Measurements from ENCODE around the gene CATSPER1.

CATSPER1 gene

GRCh38 chr11:66015454-66015881, 10.8 kb downstream of the CATSPER1 start:
- Histone ChIP-seq H3K4me1 (ENCODE audit: control insufficient read depth in 2 of 2, insufficient read depth in 1 of 2, low read depth in 1 of 2, low read length in 2 of 2) (peaks cover 3 to 4% of the 10 kb centered on the region in 2 donors), H3K27me3 (ENCODE audit: control insufficient read depth in 3 of 3, insufficient read depth in 3 of 3, low read depth in 1 of 3, low read length in 3 of 3) (peaks cover 0 to 69% (median 20%) of the 10 kb centered on the region in 3 experiments), H3K23ac (ENCODE audit: low read depth, low read length, poor library complexity) (peak overlapping the region; percentile 31), H2BK12ac (ENCODE audit: low read length) (no peak overlapping the region), H3K18ac (ENCODE audit: low read length) (no peak overlapping the region), H2AFZ (ENCODE audit: low read length) (no peak overlapping the region), H2BK5ac (ENCODE audit: low read length) (no peak overlapping the region), H3K4me2 (ENCODE audit: insufficient read depth, low read length, poor library complexity, severe bottlenecking) (no peak overlapping the region), H3K36me3 (replicated peaks in 1 of 2; ENCODE audit: control insufficient read depth in 2 of 2, insufficient read depth in 2 of 2, low read length in 2 of 2) (no peaks in the 10 kb centered on the region), H3K4me3 (ENCODE audit: low read length in 2 of 2) (no peak overlapping the region), H3K27ac (replicated peaks; ENCODE audit: low read length) (no peak overlapping the region), H4K8ac (ENCODE audit: low read depth, low read length) (no peak overlapping the region), H3K4ac (ENCODE audit: low read length) (no peak overlapping the region), H2BK120ac (ENCODE audit: low read depth, low read length) (peak overlapping the region; percentile 31), H2AK5ac (ENCODE audit: low read depth, low read length) (peak overlapping the region; percentile 56), H4K91ac (ENCODE audit: low read depth, low read length, poor library complexity) (no peak overlapping the region), H3K79me1 (ENCODE audit: low read depth, low read length) (no peaks in the 10 kb centered on the region), H3K9ac (ENCODE audit: low read depth, low read length, poor library complexity) (no peak overlapping the region), H2BK15ac (ENCODE audit: low read length) (peak overlapping the region; percentile 75), H3K14ac (ENCODE audit: low read length) (no peak overlapping the region), H3K9me3 (replicated peaks in 1 of 2; ENCODE audit: control insufficient read depth in 2 of 2, insufficient read depth in 1 of 2, low read depth in 1 of 2, low read length in 2 of 2) (peaks cover 0 to 2% of the 10 kb centered on the region in 2 donors)
- no peak for DNase-seq (ENCODE audit: low spot score)
- no CpG with 5 or more reads among the region's 7 CpGs for WGBS, 2 donors (ENCODE audit: extremely low coverage in 2 of 2, insufficient read length in 2 of 2, insufficient replicate concordance in 1 of 2)

- no CpG with 5 or more reads among the region's 6 CpGs for WGBS, 2 donors (ENCODE audit: extremely low coverage in 2 of 2, insufficient read length in 2 of 2, insufficient replicate concordance in 1 of 2)
- H3K79me1 ChIP-seq (ENCODE audit: low read depth, low read length): no peaks in the 10 kb centered on the region
- no peak overlapping the region for H3K14ac ChIP-seq (ENCODE audit: low read length)
- H4K91ac ChIP-seq (ENCODE audit: low read depth, low read length, poor library complexity): no peak overlapping the region
- no peak for DNase-seq (ENCODE audit: low spot score)
- no peak overlapping the region for H4K8ac ChIP-seq (ENCODE audit: low read depth, low read length)
- H3K9me3 ChIP-seq (replicated peaks in 1 of 2; ENCODE audit: control insufficient read depth in 2 of 2, insufficient read depth in 1 of 2, low read depth in 1 of 2, low read length in 2 of 2): peaks cover 0 to 2% of the 10 kb centered on the region in 2 donors
- no peak overlapping the region for H3K4me3 ChIP-seq (ENCODE audit: low read length in 2 of 2)
- peak overlapping the region; percentile 57 for H3K18ac ChIP-seq (ENCODE audit: low read length)
- H3K23ac ChIP-seq (ENCODE audit: low read depth, low read length, poor library complexity): peak overlapping the region; percentile 31
- H2AK5ac ChIP-seq (ENCODE audit: low read depth, low read length): peak overlapping the region; percentile 56
- peaks cover 0 to 71% (median 20%) of the 10 kb centered on the region in 3 experiments for H3K27me3 ChIP-seq (ENCODE audit: control insufficient read depth in 3 of 3, insufficient read depth in 3 of 3, low read depth in 1 of 3, low read length in 3 of 3)
- H3K9ac ChIP-seq (ENCODE audit: low read depth, low read length, poor library complexity): no peak overlapping the region
- H2BK15ac ChIP-seq (ENCODE audit: low read length): peak overlapping the region; percentile 75
- no peak overlapping the region for H3K4me2 ChIP-seq (ENCODE audit: insufficient read depth, low read length, poor library complexity, severe bottlenecking)
- H3K4ac ChIP-seq (ENCODE audit: low read length): no peak overlapping the region
- peak overlapping the region; percentile 31 for H2BK120ac ChIP-seq (ENCODE audit: low read depth, low read length)
- H2BK12ac ChIP-seq (ENCODE audit: low read length): no peak overlapping the region
- H2BK5ac ChIP-seq (ENCODE audit: low read length): no peak overlapping the region
- no peaks in the 10 kb centered on the region for H3K36me3 ChIP-seq (replicated peaks in 1 of 2; ENCODE audit: control insufficient read depth in 2 of 2, insufficient read depth in 2 of 2, low read length in 2 of 2)
- H3K4me1 ChIP-seq (ENCODE audit: control insufficient read depth in 2 of 2, insufficient read depth in 1 of 2, low read depth in 1 of 2, low read length in 2 of 2): peaks cover 3 to 4% of the 10 kb centered on the region in 2 donors
- H3K27ac ChIP-seq (replicated peaks; ENCODE audit: low read length): no peak overlapping the region
- H2AFZ ChIP-seq (ENCODE audit: low read length): no peak overlapping the region
Measured at GRCh38 chr11:66014804-66015453, 11.3 kb downstream of the CATSPER1 start.

GRCh38 chr11:66013762-66014100, 12.5 kb downstream of the CATSPER1 start:
- H3K4ac ChIP-seq (ENCODE audit: low read length): no peak overlapping the region
- peaks cover 3 to 4% of the 10 kb centered on the region in 2 donors for H3K4me1 ChIP-seq (ENCODE audit: control insufficient read depth in 2 of 2, insufficient read depth in 1 of 2, low read depth in 1 of 2, low read length in 2 of 2)
- no peak overlapping the region for H2BK120ac ChIP-seq (ENCODE audit: low read depth, low read length)
- no peaks in the 10 kb centered on the region for H3K79me1 ChIP-seq (ENCODE audit: low read depth, low read length)
- H3K14ac ChIP-seq (ENCODE audit: low read length): no peak overlapping the region
- no peak overlapping the region for H3K9ac ChIP-seq (ENCODE audit: low read depth, low read length, poor library complexity)
- no peak overlapping the region for H2AFZ ChIP-seq (ENCODE audit: low read length)
- H4K91ac ChIP-seq (ENCODE audit: low read depth, low read length, poor library complexity): no peak overlapping the region
- DNase-seq (ENCODE audit: low spot score): no peak
- H3K27ac ChIP-seq (replicated peaks; ENCODE audit: low read length): no peak overlapping the region
- peak overlapping the region; percentile 37 for H2BK15ac ChIP-seq (ENCODE audit: low read length)
- H3K23ac ChIP-seq (ENCODE audit: low read depth, low read length, poor library complexity): no peak overlapping the region
- H3K9me3 ChIP-seq (replicated peaks in 1 of 2; ENCODE audit: control insufficient read depth in 2 of 2, insufficient read depth in 1 of 2, low read depth in 1 of 2, low read length in 2 of 2): peaks cover 0 to 2% of the 10 kb centered on the region in 2 donors
- H4K8ac ChIP-seq (ENCODE audit: low read depth, low read length): no peak overlapping the region
- no peak overlapping the region for H2BK5ac ChIP-seq (ENCODE audit: low read length)
- no peak overlapping the region for H2BK12ac ChIP-seq (ENCODE audit: low read length)
- no peak overlapping the region for H3K4me2 ChIP-seq (ENCODE audit: insufficient read depth, low read length, poor library complexity, severe bottlenecking)
- WGBS, 2 donors (ENCODE audit: extremely low coverage in 2 of 2, insufficient read length in 2 of 2, insufficient replicate concordance in 1 of 2): no CpG with 5 or more reads among the region's 7 CpGs
- H3K27me3 ChIP-seq (ENCODE audit: control insufficient read depth in 3 of 3, insufficient read depth in 3 of 3, low read depth in 1 of 3, low read length in 3 of 3): peaks cover 0 to 74% (median 20%) of the 10 kb centered on the region in 3 experiments
- no peak overlapping the region for H3K4me3 ChIP-seq (ENCODE audit: low read length in 2 of 2)
- H2AK5ac ChIP-seq (ENCODE audit: low read depth, low read length): peak overlapping the region; percentile 86
- no peaks in the 10 kb centered on the region for H3K36me3 ChIP-seq (replicated peaks in 1 of 2; ENCODE audit: control insufficient read depth in 2 of 2, insufficient read depth in 2 of 2, low read length in 2 of 2)
- H3K18ac ChIP-seq (ENCODE audit: low read length): no peak overlapping the region

- no peak overlapping the region for H3K4ac ChIP-seq (ENCODE audit: low read length)
- no peaks in the 10 kb centered on the region for H3K36me3 ChIP-seq (replicated peaks in 1 of 2; ENCODE audit: control insufficient read depth in 2 of 2, insufficient read depth in 2 of 2, low read length in 2 of 2)
- H3K23ac ChIP-seq (ENCODE audit: low read depth, low read length, poor library complexity): no peak overlapping the region
- H3K14ac ChIP-seq (ENCODE audit: low read length): no peak overlapping the region
- no peak for DNase-seq (ENCODE audit: low spot score)
- H2BK15ac ChIP-seq (ENCODE audit: low read length): no peak overlapping the region
- no peak overlapping the region for H2BK12ac ChIP-seq (ENCODE audit: low read length)
- peaks cover 0 to 2% of the 10 kb centered on the region in 2 donors for H3K9me3 ChIP-seq (replicated peaks in 1 of 2; ENCODE audit: control insufficient read depth in 2 of 2, insufficient read depth in 1 of 2, low read depth in 1 of 2, low read length in 2 of 2)
- no peak overlapping the region for H3K27ac ChIP-seq (replicated peaks; ENCODE audit: low read length)
- H3K79me1 ChIP-seq (ENCODE audit: low read depth, low read length): no peaks in the 10 kb centered on the region
- no peak overlapping the region for H2AK5ac ChIP-seq (ENCODE audit: low read depth, low read length)
- H4K91ac ChIP-seq (ENCODE audit: low read depth, low read length, poor library complexity): no peak overlapping the region
- H3K4me1 ChIP-seq (ENCODE audit: control insufficient read depth in 2 of 2, insufficient read depth in 1 of 2, low read depth in 1 of 2, low read length in 2 of 2): peaks cover 4 to 5% of the 10 kb centered on the region in 2 donors
- no peak overlapping the region for H3K18ac ChIP-seq (ENCODE audit: low read length)
- H2AFZ ChIP-seq (ENCODE audit: low read length): no peak overlapping the region
- no peak overlapping the region for H3K4me2 ChIP-seq (ENCODE audit: insufficient read depth, low read length, poor library complexity, severe bottlenecking)
- no peak overlapping the region for H2BK120ac ChIP-seq (ENCODE audit: low read depth, low read length)
- WGBS, 2 donors (ENCODE audit: extremely low coverage in 2 of 2, insufficient read length in 2 of 2, insufficient replicate concordance in 1 of 2): no CpG with 5 or more reads among the region's 12 CpGs
- H3K27me3 ChIP-seq (ENCODE audit: control insufficient read depth in 3 of 3, insufficient read depth in 3 of 3, low read depth in 1 of 3, low read length in 3 of 3): peaks cover 0 to 68% (median 20%) of the 10 kb centered on the region in 3 experiments
- no peak overlapping the region for H2BK5ac ChIP-seq (ENCODE audit: low read length)
- H3K4me3 ChIP-seq (ENCODE audit: low read length in 2 of 2): peak overlapping the region in 1 of 2 donors; percentile 65
- H4K8ac ChIP-seq (ENCODE audit: low read depth, low read length): no peak overlapping the region
- H3K9ac ChIP-seq (ENCODE audit: low read depth, low read length, poor library complexity): no peak overlapping the region
Measured at GRCh38 chr11:66012946-66013761, 13.1 kb downstream of the CATSPER1 start.
